ENCODE measurements around the gene SREBF1.

DNA sequence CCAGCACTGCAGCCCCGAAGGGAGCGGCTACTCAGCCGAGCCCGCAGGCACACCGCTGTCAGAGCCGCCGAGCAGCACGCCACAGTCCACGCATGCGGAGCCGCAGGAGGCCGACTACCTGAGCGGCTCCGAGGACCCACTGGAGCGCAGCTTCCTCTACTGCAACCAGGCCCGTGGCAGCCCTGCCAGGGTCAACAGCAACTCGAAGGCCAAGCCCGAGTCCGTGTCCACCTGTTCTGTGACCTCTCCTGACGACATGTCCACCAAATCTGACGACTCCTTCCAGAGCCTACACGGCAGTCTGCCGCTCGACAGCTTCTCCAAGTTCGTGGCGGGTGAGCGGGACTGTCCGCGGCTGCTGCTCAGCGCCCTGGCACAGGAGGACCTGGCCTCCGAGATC lies 42.4 kb downstream of the SREBF1 start:
- TF ChIP-seq, protein P1, sequence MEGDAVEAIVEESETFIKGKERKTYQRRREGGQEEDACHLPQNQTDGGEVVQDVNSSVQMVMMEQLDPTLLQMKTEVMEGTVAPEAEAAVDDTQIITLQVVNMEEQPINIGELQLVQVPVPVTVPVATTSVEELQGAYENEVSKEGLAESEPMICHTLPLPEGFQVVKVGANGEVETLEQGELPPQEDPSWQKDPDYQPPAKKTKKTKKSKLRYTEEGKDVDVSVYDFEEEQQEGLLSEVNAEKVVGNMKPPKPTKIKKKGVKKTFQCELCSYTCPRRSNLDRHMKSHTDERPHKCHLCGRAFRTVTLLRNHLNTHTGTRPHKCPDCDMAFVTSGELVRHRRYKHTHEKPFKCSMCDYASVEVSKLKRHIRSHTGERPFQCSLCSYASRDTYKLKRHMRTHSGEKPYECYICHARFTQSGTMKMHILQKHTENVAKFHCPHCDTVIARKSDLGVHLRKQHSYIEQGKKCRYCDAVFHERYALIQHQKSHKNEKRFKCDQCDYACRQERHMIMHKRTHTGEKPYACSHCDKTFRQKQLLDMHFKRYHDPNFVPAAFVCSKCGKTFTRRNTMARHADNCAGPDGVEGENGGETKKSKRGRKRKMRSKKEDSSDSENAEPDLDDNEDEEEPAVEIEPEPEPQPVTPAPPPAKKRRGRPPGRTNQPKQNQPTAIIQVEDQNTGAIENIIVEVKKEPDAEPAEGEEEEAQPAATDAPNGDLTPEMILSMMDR (IDR thresholded peaks at IDR 0.05) = no peak
- TF ChIP-seq EP300 (IDR thresholded peaks at IDR 0.05) (no peak), POLR2A (IDR thresholded peaks at IDR 0.05) (no peak)

All from stomach (tissue), 4 donors.